Stomach smooth muscle (tissue), 2 donors: ENCODE measurements around the gene LRRC25.
A peak's percentile ranks its signal among the peaks of the same experiment; 100 is the strongest.

Source experiments
- H3K27ac ChIP-seq: one replicate; pipeline ENCODE4 v1.7.0; 2013; ENCODE audit warnings: mild to moderate bottlenecking, low read length, inconsistent platforms
- H3K27me3 ChIP-seq, 2 donors: one replicate each; pipeline ENCODE4 v1.7.0; 2013; ENCODE audit warnings: low read length in 2 of 2; ENCODE audit not compliant: insufficient read depth in 2 of 2, control insufficient read depth in 1 of 2
- H3K36me3 ChIP-seq, 2 donors: one replicate each; pipeline ENCODE4 v1.7.0; 2013; ENCODE audit warnings: low read length in 2 of 2; ENCODE audit not compliant: control insufficient read depth in 2 of 2, insufficient read depth in 2 of 2
- H3K4me1 ChIP-seq: one replicate; pipeline ENCODE4 v1.7.0; 2013; ENCODE audit warnings: low read length; ENCODE audit not compliant: control insufficient read depth, insufficient read depth
- H3K4me3 ChIP-seq, 2 donors: one replicate each; pipeline ENCODE4 v1.7.0; 2013; ENCODE audit warnings: low read length in 2 of 2
- H3K9ac ChIP-seq, 2 donors: one replicate each; pipeline ENCODE4 v1.7.0; 2013; ENCODE audit warnings: low read length in 2 of 2, mild to moderate bottlenecking in 1 of 2
- H3K9me3 ChIP-seq, 2 donors: one replicate each; pipeline ENCODE4 v1.7.0; 2013; ENCODE audit warnings: low read length in 2 of 2; ENCODE audit not compliant: control insufficient read depth in 2 of 2
- donor health status: healthy.
- donor health status: Pancreatic carcinoma.

Gene LRRC25

DNA sequence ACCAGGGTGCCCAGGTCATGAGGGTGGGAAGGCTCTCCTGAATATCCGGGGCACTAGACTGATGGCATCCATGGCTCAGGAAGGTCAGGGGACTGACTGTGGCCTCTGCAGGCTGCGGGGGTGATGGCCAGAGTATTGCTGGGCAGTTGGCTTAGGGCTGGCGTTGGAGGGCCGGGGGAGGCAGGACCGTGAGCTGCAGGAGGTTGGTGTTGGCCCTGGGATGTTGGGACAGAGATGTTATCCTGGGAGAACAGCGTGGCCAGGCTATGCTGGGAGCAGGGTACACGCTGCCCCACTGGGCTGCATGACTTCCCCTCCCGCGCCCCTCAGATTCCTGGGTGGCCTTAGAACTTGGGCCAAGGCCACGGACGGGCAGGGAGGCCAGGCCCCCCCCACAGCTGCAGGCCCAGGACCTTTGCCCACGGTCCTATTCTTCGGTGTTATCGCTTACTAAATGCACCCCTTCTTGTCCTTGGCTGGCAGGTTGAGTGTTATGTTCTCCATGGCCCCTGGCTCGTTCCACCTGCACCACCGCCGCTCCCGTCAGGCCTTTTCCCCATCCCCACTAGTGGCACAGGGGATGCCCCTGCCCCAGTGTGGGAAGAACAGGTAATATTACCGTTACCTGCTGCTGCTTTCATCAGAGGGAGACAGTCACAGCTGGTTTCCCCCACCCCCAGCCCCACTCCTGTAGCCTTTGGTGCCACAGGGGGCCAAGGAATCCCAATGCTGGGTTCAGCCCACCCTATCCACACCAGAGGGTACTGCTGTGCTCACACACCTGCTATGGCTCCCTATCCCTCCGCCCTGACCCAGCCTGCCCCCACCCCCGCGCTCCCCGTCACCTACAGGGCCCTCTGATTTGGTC, 43.7 kb upstream of the LRRC25 start:
- H3K27ac ChIP-seq: no peak overlapping the region
- H3K9ac ChIP-seq: no peak overlapping the region
- no peak overlapping the region for H3K4me3 ChIP-seq
- H3K27me3 ChIP-seq: peaks cover 0 to 13% of the 10 kb centered on the region in 2 donors
- peaks cover 23% of the 10 kb centered on the region for H3K4me1 ChIP-seq
- H3K9me3 ChIP-seq: no peaks in the 10 kb centered on the region
- H3K36me3 ChIP-seq: peaks cover 9 to 25% of the 10 kb centered on the region in 2 donors

DNA sequence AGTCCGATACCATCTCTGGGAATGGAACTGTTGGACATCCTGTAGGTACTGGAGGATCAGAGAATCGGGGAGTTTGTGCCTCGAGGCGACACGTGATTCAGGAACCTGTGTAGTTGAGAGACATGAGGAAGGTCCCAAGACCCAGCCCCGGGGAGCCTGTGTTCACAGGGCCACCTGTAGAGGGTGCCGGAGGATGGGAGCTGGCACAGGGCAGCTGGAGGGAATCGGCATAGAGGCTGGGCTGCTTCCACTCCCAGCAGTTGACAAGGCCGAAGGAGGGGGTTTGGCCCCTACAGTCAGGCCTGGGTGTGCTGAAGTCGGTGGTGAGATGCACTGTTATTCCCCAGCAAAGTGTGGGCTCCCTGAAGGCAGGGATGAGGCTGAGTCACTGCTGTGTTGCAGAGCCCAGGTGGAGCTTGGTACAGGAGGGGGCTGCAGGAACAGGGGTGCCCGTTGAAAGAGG, 43.0 kb upstream of the LRRC25 start:
- H3K27ac ChIP-seq: no peak overlapping the region

DNA sequence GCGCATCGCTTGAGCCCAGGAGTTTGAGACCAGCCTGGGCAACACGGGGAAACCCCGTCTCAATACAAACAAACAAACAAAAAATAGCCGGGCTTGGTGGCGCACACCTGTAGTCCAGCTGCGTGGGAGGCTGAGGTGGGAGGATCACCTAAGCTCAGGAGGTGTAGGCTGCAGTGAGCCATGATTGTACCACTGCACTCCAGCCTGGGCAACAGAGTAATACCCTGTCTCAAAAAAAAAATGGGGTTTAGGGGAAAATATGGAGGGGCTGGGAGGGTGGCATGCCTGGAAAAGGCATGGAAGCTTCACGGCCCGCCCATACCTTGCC, 42.5 kb upstream of the LRRC25 start:
- Histone ChIP-seq H3K4me1 (peaks cover 24% of the 10 kb centered on the region), H3K36me3 (peaks cover 4 to 16% of the 10 kb centered on the region in 2 donors), H3K27ac (no peak overlapping the region), H3K9me3 (no peaks in the 10 kb centered on the region), H3K9ac (no peak overlapping the region), H3K4me3 (no peak overlapping the region), H3K27me3 (peaks cover 2 to 13% of the 10 kb centered on the region in 2 donors)

More for the DNA sequence above, 43.0 kb upstream of the LRRC25 start:
- H3K4me1 ChIP-seq: peaks cover 24% of the 10 kb centered on the region
- no peak overlapping the region for H3K9ac ChIP-seq
- H3K4me3 ChIP-seq: no peak overlapping the region
- peaks cover 4 to 19% of the 10 kb centered on the region in 2 donors for H3K36me3 ChIP-seq
- peaks cover 2 to 13% of the 10 kb centered on the region in 2 donors for H3K27me3 ChIP-seq
- H3K9me3 ChIP-seq: no peaks in the 10 kb centered on the region

- peaks cover 24% of the 10 kb centered on the region for H3K4me1 ChIP-seq
- H3K36me3 ChIP-seq: peaks cover 2 to 10% of the 10 kb centered on the region in 2 donors
- no peak overlapping the region for H3K27ac ChIP-seq
- H3K4me3 ChIP-seq: no peak overlapping the region
- no peak overlapping the region for H3K9ac ChIP-seq
- peaks cover 2 to 15% of the 10 kb centered on the region in 2 donors for H3K27me3 ChIP-seq
- no peaks in the 10 kb centered on the region for H3K9me3 ChIP-seq
Observed at GRCh38 chr19:18439025-18439909, 41.8 kb upstream of the LRRC25 start.

GRCh38 chr19:18438331-18439024, 41.1 kb upstream of the LRRC25 start:
- Histone ChIP-seq H3K4me3 (peak overlapping the region in 1 of 2 donors; percentile 64), H3K27ac (no peak overlapping the region), H3K9ac (no peak overlapping the region), H3K4me1 (peaks cover 27% of the 10 kb centered on the region), H3K36me3 (peaks cover under 1 to 2% of the 10 kb centered on the region in 2 donors), H3K9me3 (no peaks in the 10 kb centered on the region), H3K27me3 (peaks cover 2 to 17% of the 10 kb centered on the region in 2 donors)

DNA sequence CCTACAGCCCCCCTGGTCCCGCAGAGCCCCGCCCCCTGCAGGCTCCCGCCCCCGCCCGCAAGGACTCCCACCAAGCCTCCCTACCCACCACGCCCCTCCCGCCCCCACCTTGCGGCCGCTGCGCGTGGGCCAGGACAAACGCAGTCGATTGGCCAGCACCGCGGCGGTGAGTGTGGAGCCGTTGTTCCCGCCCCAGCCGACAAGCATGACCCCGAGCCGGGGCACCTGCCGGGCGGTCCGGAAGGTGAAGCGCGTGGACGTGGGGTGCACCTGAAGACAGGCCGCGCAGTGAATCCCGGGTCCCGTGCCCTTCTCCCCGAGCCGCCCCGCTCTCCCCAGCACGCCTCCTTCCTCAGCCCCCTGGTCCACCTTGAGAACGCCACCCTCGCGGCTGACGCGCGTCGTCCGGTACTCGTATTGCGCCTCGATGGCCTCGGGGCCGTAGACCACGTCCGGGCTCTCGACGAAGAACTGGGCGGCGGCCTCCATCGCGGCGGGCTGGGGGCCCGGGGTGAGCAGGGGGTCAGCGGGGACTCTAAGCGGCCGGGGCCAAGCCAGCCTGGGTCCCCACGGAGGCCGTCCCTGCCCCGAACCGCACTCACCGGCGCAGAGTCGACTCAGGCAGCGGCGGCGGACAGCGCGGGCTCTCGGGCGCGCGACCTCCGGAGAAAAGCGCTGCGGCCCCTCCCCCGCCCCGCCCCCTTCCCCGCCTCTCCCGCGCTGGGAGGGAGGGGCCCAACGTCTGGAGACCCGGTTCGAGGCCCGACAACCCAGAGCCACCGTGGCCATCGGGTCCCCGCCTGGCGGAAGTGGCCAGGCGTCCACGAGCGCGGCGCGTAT, 40.3 kb upstream of the LRRC25 start, which contains the start of gene ISYNA1:
ISYNA1 (minus strand) TSS at position 643 of the 840 bp plus-strand sequence; CDS start at position 489, 154 bp downstream.
- Histone ChIP-seq H3K4me1 (peaks cover 34% of the 10 kb centered on the region), H3K27me3 (peaks cover 2 to 17% of the 10 kb centered on the region in 2 donors), H3K36me3 (no peaks in the 10 kb centered on the region), H3K4me3 (peak within 1 kb of the TSS; percentile 43 to 69), H3K9ac (no peak within 1 kb of the TSS), H3K27ac (no peak within 1 kb of the TSS), H3K9me3 (no peaks in the 10 kb centered on the region)

- H3K36me3 ChIP-seq: no peaks in the 10 kb centered on the region
- peaks cover 2 to 17% of the 10 kb centered on the region in 2 donors for H3K27me3 ChIP-seq
- H3K4me1 ChIP-seq: peaks cover 35% of the 10 kb centered on the region
- no peaks in the 10 kb centered on the region for H3K9me3 ChIP-seq
- H3K9ac ChIP-seq: no peak overlapping the region
- H3K27ac ChIP-seq: no peak overlapping the region
- H3K4me3 ChIP-seq: peak overlapping the region; percentile 13 to 66
Observed at GRCh38 chr19:18436671-18437490, 39.5 kb upstream of the LRRC25 start.

DNA sequence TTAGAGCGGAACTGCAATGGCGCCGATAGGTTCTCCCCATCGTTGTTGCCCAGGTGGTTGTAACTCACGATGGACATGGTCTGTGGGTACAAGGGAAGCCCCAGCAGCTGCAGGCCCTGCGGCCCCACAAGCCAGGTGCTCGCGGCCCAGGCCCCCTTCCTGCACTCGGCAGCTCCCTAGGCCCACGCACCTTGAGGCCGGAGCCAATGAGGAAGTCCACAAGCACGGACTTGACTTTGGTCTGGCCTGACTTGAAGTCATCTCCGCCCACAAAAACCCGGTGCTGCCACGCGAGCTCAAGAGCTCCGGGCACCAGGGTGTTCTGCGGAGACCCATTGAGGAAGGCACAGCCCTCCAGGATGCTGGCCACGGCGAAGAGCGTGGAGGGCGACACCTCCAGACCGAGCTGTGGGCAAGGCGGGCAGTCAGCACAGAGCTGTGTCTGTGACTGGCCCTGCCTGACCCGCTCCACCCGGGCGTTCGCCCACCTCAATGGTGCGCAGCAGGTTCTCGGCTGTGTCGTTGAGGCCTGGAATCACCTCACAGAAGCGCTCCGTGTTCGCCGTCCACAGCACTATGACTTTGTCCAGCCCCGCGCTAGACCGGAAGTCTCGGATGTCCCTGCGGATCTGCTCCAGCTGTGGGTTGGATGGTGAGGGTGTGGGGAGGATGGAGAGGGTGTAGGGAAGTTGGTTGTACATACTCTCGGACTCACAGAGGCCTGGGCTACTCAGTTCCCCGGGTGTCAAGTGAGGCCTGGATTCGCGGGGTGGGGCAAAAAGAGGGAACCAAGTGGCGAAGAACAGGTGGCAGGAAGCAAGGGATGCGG, 38.6 kb upstream of the LRRC25 start:
- Histone ChIP-seq H3K4me3 (no peak overlapping the region), H3K4me1 (peaks cover 35% of the 10 kb centered on the region), H3K27me3 (peaks cover 2 to 17% of the 10 kb centered on the region in 2 donors), H3K9ac (no peak overlapping the region), H3K36me3 (no peaks in the 10 kb centered on the region), H3K27ac (no peak overlapping the region), H3K9me3 (no peaks in the 10 kb centered on the region)
